Measurements from ENCODE around the gene SLC25A45. TPM values are rescaled to one million over a fixed set of nuclear protein-coding genes. Genes with fewer than 3 reads are reported as not detected.

Gene SLC25A45
- total and polyA plus RNA-seq, 2 donors (not counting 1 experiment from before 2014, with no cell fraction given), result 16.4 to 80.6 TPM

- TF ChIP-seq CTCF (IDR thresholded peaks at IDR 0.05) (no peak), EZH2 (IDR thresholded peaks at IDR 0.05; ENCODE audit: borderline replicate concordance, insufficient read depth, low read depth, low read length, poor library complexity, severe bottlenecking) (no peak)
- Histone ChIP-seq H3K4me2 (replicated peaks; ENCODE audit: low read depth, low read length, poor library complexity, severe bottlenecking) (peak overlapping the region; percentile 94), H3K27me3 (replicated peaks in 1 of 4; ENCODE audit: control extremely low read depth in 1 of 4, control insufficient read depth in 3 of 4, insufficient read depth in 4 of 4, low read length in 3 of 4) (no peaks in the 10 kb centered on the region), H3K36me3 (replicated peaks in 1 of 2; ENCODE audit: control extremely low read depth in 1 of 2, control insufficient read depth in 1 of 2, extremely low read depth in 1 of 2, insufficient read depth in 2 of 2, low read length in 1 of 2) (peaks cover 0 to 12% of the 10 kb centered on the region in 2 experiments), H3K4me1 (ENCODE audit: control insufficient read depth in 2 of 2, insufficient read depth in 2 of 2, low read length in 2 of 2) (peaks cover 78 to 83% of the 10 kb centered on the region in 2 donors), H3K9me3 (ENCODE audit: control extremely low read depth in 1 of 3, control insufficient read depth in 2 of 3, insufficient read depth in 1 of 3, low read length in 2 of 3) (no peaks in the 10 kb centered on the region), H3K9ac (ENCODE audit: low read length) (peak overlapping the region; percentile 56), H3K27ac (ENCODE audit: low read length in 2 of 2) (peak overlapping the region; percentile 87 to 97), H4K20me1 (ENCODE audit: control insufficient read depth, insufficient read depth, low read length, poor library complexity, severe bottlenecking) (no peaks in the 10 kb centered on the region), H3K79me2 (ENCODE audit: control insufficient read depth, insufficient read depth, low read length) (peaks cover 77% of the 10 kb centered on the region), H2AFZ (ENCODE audit: insufficient read depth, low read depth, low read length, poor library complexity, severe bottlenecking) (no peak overlapping the region), H3K4me3 (ENCODE audit: control extremely low read depth in 1 of 5, extremely low read depth in 1 of 5, insufficient read depth in 1 of 5, low read depth in 2 of 5, low read length in 4 of 5) (peak overlapping the region in 2 of 5 experiments; percentile 11 to 50)
- H3K9me3 Mint-ChIP-seq (ENCODE audit: insufficient read depth), result no peaks in the 10 kb centered on the region
- peak overlapping the region; percentile 92 for H3K27ac Mint-ChIP-seq
- intact Hi-C loops (cut with micrococcal nuclease), result no loop called here
- ChIA-PET CTCF (interaction anchor here (0.7 to 1.6 kb wide), 4 partner anchors 11 to 68 kb away, joined by 3 to 10 read pairs (median 4); no protein-coding TSS in a partner anchor), POLR2A (interaction anchor here (1.1 to 16.5 kb wide), 3 partner anchors 12 to 72 kb away, joined by 3 to 1159 read pairs (median 69); partner anchors contain the start of gene MALAT1)
- no peaks in the 10 kb centered on the region for H3K27me3 Mint-ChIP-seq
- DNase-seq (peak; percentile 35), ATAC-seq (ENCODE audit: low read depth) (no peak)
- H3K4me3 Mint-ChIP-seq, result peak overlapping the region; percentile 82
- no CpG with 5 or more reads among the region's 9 CpGs for WGBS (ENCODE audit: insufficient coverage)
- H3K4me1 Mint-ChIP-seq, result peaks cover 82% of the 10 kb centered on the region
These were observed 46.7 kb upstream of the SLC25A45 start for GRCh38 chr11:65429068-65429681.

GRCh38 chr11:65428578-65429067 lies 46.2 kb upstream of the SLC25A45 start:
- Histone ChIP-seq H2AFZ (ENCODE audit: insufficient read depth, low read depth, low read length, poor library complexity, severe bottlenecking) (no peak overlapping the region), H4K20me1 (ENCODE audit: control insufficient read depth, insufficient read depth, low read length, poor library complexity, severe bottlenecking) (no peaks in the 10 kb centered on the region), H3K9ac (ENCODE audit: low read length) (peak overlapping the region; percentile 14), H3K27ac (ENCODE audit: low read length in 2 of 2) (peak overlapping the region; percentile 91 to 97), H3K9me3 (ENCODE audit: control extremely low read depth in 1 of 3, control insufficient read depth in 2 of 3, insufficient read depth in 1 of 3, low read length in 2 of 3) (no peaks in the 10 kb centered on the region), H3K4me2 (replicated peaks; ENCODE audit: low read depth, low read length, poor library complexity, severe bottlenecking) (peak overlapping the region; percentile 94), H3K4me1 (ENCODE audit: control insufficient read depth in 2 of 2, insufficient read depth in 2 of 2, low read length in 2 of 2) (peaks cover 83 to 89% of the 10 kb centered on the region in 2 donors), H3K27me3 (replicated peaks in 1 of 4; ENCODE audit: control extremely low read depth in 1 of 4, control insufficient read depth in 3 of 4, insufficient read depth in 4 of 4, low read length in 3 of 4) (no peaks in the 10 kb centered on the region), H3K79me2 (ENCODE audit: control insufficient read depth, insufficient read depth, low read length) (peaks cover 83% of the 10 kb centered on the region), H3K36me3 (replicated peaks in 1 of 2; ENCODE audit: control extremely low read depth in 1 of 2, control insufficient read depth in 1 of 2, extremely low read depth in 1 of 2, insufficient read depth in 2 of 2, low read length in 1 of 2) (peaks cover 0 to 12% of the 10 kb centered on the region in 2 experiments), H3K4me3 (ENCODE audit: control extremely low read depth in 1 of 5, extremely low read depth in 1 of 5, insufficient read depth in 1 of 5, low read depth in 2 of 5, low read length in 4 of 5) (peak overlapping the region in 2 of 5 experiments; percentile 0 to 11)
- Mint-ChIP-seq H3K27ac (peak overlapping the region; percentile 100), H3K9me3 (ENCODE audit: insufficient read depth) (no peaks in the 10 kb centered on the region), H3K27me3 (no peaks in the 10 kb centered on the region), H3K4me1 (peaks cover 83% of the 10 kb centered on the region), H3K4me3 (peak overlapping the region; percentile 92)
- intact Hi-C loops (cut with micrococcal nuclease), result no loop called here
- ChIA-PET POLR2A (interaction anchor here (0.9 to 16.5 kb wide), 3 partner anchors 12 to 72 kb away, joined by 3 to 1159 read pairs (median 69); partner anchors contain the start of gene MALAT1), CTCF (interaction anchor here (0.9 kb wide), 2 partner anchors 12 to 14 kb away, joined by 3 to 4 read pairs; no protein-coding TSS in a partner anchor)
- DNase-seq (no peak), ATAC-seq (ENCODE audit: low read depth) (no peak)
- 50% methylated on average over 1 of the region's 5 CpGs for WGBS (ENCODE audit: insufficient coverage)
- no peak for TF ChIP-seq CTCF (IDR thresholded peaks at IDR 0.05)
- TF ChIP-seq EZH2 (IDR thresholded peaks at IDR 0.05; ENCODE audit: borderline replicate concordance, insufficient read depth, low read depth, low read length, poor library complexity, severe bottlenecking), result no peak

Data from B cell (primary cell).